8988T (cell line): ENCODE results near the gene NOTCH4.
"Not testable (repeated sequence)": the region's sequence is repeated elsewhere in the genome, so short reads cannot be mapped to it uniquely, and the experiment has no call there.

Source experiments
- DNase-seq: peaks from one replicate; pipeline ENCODE4 v3.0.0; 2011

NOTCH4 gene

DNA sequence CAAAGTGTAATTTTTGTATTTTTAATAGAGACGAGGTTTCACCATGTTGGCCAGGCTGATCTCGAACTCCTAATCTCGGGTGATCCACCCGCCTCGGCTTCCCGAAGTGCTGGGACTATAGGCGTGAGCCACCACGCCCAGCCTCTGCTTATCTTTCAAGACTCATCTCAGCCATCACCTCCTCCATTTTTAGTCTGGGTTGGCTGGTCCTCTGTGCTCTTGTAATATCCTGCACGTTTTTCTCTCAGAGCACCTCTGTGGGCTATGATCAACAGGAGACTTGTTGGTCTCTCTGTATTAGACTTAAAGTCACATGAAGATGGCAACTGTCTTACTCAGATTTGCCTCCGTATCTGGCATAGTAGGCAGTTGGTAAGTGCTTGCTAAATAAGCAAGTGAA lies 7.6 kb downstream of the NOTCH4 start:
- no peak for DNase-seq

DNA sequence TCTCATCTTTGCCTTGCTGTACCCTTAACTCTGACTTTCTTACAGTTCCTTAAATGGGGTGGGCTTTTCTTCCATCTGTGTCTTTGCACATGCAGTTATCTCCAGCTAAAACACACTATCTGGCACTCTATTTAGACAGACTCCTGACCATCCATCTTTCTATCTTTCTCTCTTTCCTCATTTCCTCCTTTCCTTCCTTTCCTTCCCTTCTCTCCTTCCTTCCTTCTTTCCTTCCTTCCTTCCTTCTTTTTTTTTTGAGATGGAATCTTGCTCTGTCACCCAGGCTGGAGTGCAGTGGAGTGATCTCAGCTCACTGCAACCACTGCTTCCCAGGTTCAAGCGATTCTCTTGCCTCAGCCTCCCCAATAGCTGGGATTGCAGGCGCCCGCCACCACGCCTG lies 8.2 kb downstream of the NOTCH4 start:
- DNase-seq = no peak

DNA sequence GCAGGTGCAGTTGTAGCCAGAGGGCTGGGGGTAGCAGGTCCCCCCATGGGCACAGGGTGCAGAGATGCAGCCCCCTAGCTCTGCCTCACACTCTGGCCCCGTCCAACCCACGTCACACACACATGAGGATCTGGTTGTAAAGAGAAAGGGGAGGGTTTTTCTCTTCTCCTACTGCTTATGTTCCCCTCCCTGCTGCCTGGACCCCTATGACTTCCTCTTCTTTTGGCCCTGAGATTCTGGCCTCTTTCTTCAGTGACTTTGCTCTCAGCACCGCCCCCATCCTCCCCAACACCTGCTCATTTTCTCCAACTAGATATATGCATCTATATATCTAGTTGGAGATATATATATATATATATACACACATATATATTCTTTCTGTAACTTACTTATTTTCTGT lies 9.7 kb downstream of the NOTCH4 start:
- DNase-seq = no peak

DNA sequence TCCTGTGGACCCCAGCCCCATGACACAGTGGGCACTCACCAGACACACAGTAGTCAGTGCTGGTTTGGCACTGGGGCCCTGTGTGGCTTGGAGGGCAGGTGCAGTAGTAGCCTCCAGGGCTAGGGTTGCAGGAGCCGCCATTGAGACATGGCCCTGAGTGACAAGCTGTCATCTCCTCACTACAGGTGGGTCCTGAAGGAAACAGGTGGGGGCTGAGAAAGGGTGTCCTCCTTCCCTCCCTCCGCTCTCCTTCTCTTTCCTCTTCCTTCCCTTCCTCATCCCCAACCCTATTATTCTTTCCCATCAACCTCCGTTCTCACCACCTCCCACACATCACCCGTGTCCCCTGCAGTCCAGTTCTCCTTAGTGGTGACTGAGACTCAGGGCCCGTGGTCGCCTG lies 10.2 kb downstream of the NOTCH4 start:
- DNase-seq = no peak

DNA sequence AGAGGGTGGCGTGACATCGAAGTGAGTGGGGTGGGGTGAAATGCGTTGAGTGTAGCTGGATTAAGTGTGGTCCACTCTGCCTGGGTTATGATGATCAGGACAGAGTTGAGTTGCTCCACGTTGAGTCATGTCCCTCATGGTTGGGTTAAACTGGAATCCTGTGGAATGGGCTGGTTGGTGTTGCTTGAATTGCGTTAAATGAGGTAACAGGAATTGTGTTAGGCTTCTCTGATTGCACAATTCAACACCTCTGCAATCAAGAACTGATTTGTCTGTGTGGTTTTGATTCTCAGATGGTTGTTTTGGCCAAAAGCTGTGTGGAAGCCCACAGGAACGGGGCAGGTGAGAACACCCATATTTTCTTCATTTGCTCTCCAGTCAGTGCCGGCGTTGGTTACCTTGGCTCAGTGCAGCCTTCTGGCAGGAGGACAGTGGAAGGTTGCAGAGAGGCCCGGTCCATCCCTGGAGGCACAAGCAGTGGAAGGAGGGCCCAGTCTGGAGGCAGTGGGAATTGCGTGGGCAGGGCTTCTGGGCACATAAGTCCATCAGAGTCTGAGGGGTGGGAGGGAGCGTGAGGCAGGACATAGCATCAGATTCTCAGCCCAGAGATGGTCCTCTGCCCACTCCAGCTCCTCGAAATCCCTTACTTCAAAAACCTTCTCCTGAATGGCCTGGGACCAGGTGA lies 11.6 kb downstream of the NOTCH4 start:
- DNase-seq = no peak

DNA sequence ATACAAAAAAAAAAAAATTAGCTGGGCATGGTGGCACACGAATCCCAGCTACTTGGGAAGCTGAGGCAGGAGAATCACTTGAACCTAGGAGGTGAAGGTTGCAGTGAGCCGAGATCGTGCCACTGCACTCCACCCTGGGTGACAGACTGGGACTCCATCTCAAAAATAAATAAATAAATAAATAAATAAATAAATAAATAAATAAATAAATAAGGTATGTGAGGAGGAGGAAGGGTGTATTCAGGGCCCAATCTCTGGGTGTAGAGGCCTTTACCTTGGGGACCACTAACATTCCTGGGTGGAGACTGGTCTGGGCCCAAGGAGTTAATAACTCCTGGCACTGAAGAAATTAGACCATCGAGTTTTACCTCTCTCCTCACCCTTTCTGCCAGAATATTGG lies 12.4 kb downstream of the NOTCH4 start:
- DNase-seq = not testable (repeated sequence)

DNA sequence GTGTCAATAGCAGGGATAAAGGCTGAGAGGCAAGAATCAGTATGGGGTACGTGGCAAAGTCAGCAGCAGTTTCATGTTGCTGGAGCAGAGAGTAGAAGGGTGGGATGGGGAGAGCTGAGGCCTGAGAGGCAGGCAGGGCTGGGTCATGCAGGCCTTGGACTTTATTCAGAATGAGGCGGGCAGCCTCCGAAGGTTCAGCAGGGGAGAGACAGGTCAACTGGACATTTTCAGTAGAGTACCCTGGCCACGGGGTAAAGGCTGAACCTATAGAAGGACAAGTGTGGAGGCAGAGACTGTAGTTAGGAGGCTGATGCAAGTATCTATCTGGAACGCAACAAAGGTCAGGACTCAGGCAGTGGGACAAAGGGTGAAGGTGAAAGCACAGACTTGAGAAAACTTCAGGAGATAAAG lies 13.7 kb downstream of the NOTCH4 start:
- DNase-seq = no peak

DNA sequence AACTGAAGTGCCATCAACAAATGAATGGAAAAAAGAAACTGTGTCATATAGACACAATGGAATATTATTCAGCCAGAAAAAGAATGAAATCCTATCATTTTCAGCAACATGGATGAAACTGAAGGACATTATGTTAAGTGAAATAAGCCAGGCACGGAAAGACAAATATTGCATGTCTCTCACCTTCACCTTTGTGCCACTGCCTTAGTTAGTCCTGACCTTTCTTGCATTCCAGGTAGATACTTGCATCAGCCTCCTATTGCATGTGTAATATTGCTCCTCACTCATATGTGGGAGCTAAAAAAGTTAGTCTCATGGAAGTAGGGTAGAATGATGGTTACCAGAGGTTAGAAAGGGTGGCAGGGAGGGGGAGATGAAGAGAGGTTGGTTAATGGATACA lies 14.9 kb downstream of the NOTCH4 start:
- no peak for DNase-seq

DNA sequence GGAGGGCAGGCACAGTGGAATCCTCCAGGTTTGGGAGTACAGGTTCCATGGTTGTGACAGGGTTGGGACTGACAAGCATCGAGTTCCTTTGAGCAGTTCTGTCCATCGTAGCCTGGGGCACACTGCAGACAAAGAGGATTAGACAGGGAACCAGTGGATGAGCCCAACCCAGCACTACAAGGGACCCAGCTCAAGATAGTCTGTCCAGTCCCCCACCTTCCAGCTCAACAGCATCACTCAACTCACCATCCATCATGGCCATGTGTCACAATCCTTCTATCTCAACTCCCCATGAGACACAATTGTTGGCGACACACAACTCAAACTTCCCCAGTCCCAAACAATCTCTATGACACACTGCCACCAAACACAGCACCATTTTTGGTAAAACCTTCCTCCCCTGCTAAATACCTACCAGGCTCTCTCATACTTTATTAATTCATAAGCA lies 19.6 kb downstream of the NOTCH4 start:
- no peak for DNase-seq

DNA sequence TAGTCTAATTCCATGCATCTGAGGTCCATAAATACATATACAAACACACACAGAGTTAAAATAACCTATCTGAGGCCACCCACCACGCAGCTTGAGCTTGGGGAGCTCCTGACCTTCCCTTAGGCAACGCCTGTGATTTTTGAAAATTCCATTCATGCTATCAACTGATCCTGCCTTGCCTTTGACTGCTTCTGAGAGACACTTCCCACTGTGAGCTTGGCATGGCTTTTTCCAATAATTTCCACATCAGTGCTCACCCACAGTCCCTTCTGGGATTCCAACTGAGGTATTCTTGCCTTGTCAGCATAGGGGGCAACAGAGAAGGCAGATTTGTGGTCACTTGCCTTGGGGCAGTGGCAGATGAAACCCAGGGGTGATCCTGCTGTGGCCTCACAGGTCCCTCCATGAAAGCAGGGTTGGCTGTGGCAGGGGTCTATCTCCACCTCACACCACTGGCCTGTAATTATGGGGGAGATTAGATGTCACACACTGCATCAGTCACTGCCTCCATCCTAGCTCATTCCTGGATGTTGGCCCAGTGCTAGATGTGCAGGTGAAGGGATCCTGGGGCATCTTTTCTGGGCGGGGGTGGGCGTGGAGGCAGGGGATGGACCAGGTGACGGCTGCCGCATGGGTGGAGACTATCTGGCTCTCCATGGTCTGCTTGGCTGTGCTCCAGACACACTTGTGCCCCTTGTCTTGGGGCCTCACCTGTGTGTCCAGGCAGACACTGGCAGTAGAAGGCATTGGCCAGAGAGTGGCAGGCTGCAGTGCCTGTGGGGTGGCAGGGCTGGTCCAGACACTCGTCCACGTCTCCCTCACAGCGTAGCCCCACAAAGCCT lies 20.2 kb downstream of the NOTCH4 start:
- no peak for DNase-seq

DNA sequence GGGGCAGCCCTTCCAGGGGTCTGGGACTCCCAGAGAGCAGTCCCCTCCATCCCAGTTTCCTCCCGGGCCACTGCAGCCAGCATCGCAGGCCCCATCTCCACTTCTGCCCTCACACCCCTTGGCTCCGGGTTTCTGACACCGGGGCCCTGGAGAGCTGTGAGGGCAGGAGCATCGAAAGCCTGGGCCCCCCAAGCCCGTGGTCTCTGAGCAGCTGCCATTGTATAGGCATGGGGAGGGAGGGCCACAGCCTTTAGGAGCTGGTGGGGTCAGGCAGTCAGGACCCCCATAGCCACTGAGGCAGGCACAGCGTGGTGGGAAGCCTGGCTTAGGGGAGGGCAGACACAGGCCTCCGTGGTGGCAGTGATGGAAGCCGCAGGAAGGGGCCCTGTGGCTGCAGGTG lies 21.7 kb downstream of the NOTCH4 start:
- DNase-seq = no peak

DNA sequence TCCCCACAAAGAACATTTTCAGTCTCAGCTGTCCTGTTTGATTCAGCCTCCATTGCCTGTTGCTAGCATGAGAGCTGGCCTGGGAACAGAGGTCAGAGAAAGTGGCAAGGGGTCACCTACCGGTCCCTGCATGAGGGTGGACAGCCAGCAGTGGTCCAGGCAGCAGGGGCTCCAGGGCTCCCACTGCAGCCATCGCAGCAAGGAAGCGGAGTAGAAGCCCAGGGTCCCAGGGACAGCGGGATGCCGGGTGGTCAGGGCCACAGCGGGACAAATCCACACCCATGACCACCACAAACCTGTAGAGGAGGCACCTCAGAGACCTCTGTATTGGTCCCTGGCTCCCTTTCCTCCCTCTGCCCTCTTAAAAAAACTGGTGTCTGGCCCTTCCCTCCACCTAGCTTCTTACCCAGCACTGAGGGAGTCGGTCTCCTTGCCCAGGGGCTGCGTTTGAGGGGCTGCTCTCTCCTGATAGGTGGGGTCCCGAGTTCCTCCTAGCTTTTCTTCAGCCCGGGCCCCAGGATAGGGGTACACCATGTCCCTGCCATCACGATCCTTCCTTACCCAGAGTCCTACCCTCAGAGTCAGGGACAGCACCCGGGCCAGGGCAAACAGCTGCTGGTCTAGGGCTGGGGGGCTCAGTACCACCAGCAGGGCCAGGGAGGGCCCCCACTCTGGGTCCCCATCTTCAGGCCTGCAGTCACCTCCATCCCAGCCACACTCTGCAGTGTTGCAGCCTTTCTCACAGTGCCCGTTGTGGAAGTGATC lies 23.0 kb downstream of the NOTCH4 start:
- DNase-seq = no peak

DNA sequence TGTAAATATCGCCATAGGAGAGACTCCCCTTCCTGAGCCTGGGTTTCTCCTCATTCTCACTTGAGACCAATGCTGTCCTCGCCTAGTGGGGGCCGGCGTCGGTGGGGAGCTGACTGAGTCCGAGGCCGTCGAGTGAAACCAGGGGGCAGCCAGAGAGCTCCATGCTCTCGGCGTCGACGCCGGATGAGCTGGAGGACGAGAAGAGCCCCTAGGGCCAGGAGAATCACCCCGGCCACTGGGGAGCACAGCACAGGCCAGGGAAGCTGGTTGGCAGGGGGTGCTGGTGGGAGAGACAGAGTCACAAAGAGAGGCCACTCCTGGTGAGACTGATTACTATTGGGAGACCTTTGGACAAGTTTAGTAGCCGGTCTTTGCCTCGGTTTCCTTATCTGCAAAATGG lies 25.0 kb downstream of the NOTCH4 start:
- no peak for DNase-seq

DNA sequence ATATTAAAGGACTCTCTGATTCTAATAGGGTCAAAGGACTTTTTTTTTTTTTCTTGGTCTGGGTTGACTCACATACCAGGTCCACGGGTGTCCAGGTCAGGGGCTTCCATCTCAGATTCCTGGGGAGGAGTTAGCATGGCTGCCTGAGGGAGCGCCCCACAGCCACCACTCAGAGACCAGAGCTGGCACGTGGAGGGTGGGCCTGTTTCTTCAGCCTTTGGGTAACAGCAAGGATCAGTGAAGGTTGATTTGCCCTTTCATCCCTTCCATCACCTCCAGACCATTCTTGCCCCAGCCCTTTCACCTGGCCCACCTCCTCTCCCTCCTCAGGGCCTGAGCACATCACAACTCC lies 25.5 kb downstream of the NOTCH4 start:
- no peak for DNase-seq

DNA sequence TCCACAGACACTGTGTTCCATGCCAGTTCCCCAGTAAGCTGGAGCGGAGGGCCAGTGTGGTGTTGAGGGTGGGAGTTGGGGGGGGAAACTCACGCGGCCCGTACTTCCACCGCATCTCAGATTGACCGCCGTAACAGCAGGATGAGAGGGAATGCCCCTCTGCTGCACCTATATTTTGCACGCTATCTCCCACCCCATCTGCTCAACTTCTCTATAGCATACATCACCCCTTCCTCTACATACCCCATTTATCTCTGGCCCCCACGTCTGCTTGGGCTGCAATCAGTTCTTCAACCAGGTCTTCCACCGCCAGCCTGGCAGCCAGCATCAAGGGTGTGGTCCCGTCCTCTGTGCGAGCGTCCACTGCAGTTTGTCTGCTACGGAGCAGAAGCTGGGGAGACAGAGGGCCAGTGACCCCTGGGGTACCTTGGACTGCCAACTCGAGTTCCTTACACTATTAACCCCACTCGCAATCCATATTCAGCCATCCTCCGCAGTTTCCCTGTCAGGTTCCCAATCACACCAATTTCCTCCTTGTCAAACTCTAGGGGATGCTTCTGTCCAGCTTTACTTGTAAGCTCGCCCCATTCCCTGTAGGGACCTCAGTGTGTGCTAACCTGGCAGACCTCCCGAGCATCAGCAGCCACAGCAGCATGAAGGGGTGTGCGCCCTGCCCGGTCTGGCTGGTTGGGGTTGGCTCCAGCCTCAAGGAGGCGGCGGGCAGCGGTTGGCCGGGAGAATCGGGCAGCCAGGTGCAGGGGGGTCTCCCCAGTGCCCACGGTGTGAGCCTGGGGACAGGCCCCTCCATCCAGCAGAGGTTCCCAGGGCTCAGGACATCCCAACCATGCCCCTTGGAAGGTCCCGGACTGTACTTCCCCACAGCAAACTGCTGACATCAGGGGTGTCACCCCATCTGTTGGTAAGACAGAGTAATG lies 26.9 kb downstream of the NOTCH4 start:
- DNase-seq = no peak

DNA sequence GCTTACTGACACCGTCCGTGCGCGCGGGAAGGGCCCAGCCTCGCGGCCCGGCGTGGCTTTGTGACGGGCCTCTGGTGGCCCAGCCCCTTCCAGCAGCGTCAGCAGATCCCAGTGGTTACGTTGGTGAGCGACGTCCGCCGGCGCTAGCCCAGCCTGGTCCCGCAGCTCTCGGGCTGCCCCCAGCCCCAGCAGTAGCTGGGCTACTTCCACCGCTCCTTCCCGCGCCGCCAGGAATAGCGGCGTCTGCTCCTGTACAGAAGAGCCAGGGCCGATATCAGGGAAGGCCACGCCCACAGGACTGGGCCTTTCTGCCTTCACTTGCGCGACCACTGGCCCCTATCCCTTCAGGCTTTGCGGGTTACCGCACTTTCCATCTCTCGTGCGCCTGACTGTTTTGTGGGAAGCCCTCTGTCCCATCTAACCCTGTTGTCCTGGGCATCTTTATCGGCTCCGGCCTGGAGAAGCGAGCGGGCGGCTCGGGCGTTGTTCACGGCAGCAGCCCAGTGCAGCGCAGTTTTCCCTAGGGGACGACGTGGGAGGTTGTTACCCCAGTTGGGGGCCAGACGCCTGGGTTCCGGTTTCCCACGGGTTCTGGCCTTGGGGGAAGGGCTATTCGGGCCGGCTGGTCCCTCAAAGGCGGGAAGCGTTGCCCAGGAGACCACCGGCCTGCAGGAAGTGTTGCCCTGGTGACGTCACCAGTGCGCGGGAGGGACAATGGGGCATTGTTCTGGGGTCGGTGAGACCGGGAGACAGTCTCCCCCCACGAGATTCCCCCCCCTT lies 27.8 kb downstream of the NOTCH4 start:
- DNase-seq = no peak

DNA sequence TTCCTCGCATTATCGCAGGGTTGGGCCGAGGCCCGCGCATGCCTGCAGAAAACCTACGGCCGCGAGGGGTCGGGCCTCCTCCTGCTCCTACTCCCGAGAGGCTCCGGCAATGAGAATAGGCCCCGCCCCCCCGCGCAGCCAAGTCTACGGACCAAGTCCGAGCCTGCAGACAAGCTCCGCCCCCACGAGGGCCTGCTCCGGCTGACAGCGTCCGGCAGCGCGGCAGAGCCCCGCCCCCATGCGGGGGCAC lies 28.3 kb downstream of the NOTCH4 start:
- DNase-seq = peak; percentile 93

DNA sequence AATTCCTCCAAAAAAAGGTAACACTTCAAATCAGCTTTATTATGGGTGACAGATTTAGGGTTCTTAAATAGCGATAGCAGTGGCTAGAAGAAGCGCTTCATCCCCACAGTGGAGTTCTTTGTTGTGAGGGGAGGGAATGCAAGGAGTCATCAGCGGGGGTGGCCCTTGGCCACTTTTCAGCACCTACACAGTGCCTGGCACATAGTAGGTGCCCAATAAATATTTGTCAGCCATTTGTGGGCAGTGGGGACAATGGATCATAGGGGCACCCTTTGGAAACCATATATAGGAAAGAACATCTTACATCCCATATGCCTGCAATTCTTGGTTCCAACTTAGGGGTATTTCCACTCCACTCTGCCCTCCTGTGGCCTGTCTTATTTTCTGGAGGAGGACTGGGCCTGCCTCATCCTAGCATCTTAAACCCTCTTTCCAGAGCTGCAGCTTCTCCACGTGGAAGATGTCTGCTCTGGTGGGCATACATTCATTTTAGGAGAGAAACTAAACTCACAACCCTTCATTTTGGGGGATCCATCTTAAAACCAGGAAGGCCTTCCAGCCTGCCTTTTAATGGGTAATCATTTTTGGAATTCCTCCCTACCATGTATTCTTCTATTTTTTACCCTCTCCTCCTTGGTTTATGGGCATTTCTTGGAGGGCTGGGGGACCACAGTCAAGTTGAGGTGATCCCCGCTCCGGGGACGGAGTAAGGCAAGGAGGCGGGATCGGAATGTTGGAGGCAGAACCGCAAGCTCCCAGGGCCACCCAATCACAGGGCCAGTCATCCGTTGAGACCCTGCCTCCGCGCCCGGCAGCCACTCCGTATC lies 28.8 kb downstream of the NOTCH4 start:
- DNase-seq = no peak

DNA sequence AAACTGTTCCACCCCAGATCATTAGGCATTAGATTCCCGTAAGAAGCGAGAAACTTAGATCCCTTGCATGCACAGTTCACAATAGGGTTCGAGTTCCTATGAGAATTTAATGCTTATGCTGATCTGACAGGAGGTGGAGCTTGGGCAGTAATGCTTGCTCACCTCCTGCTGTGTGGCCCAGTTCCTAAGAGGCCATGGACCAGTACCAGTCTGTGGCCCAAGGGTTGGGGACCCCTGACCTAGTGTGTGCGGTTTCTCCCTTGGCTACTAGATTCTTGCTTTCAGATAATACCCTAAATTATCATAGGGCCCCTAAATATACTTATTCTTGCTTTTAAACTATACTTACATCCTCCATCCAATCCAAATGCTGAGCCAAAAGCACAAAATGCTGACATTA lies 29.5 kb downstream of the NOTCH4 start:
- no peak for DNase-seq

DNA sequence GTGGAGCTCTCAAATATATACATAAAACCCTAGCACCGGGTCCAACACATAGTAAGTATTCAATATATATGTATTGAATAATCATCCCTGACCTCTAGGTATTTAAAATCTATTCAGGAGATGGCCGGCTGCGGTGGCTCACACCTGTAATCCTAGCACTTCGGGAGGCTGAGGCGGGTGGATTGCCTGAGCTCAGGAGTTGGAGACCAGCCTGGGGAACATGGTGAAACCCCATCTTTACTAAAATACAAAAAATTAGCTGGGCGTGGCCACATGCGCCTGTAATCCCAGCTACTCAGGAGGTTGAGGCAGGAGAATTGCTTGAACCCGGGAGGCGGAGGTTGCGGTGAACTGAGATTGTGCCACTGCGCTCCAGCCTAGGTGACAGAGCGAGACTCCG lies 30.8 kb downstream of the NOTCH4 start:
- DNase-seq = not testable (repeated sequence)

DNA sequence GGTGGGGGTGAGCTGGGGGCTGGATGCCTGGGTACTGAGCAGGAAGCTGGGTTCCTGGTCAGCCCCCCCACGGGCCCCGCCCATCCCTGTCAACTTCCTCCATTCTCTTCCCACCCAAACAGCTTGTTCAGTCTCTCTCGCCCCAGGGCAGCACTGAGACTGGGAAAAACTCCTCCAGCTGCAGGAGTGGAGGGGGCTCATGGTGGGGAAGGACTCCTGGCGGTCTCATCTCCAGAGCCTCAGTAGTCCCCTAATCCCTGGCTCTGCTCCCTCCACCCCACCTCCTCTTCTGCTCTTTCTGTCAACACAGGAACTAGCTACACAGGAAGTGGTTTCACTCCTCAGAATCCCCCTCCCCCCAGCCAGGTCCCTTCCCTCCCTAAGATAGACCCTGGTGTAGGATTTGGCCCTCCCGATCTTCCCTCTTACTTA lies 31.2 kb downstream of the NOTCH4 start, which contains the start of gene GPSM3:
GPSM3 (minus strand) TSS at position 36 of the 432 bp plus-strand sequence. CDS start 130 bp downstream, outside the sequence.
- DNase-seq = no peak
